ENCODE data around the gene CNTN4.
"Not testable (repeated sequence)": the region's sequence is repeated elsewhere in the genome, so short reads cannot be mapped to it uniquely, and the experiment has no call there.

CNTN4 gene

GRCh38 chr3:2861920-2862319, 763.3 kb downstream of the CNTN4 start:
- DNase-seq (ENCODE audit: low read depth) = no peak

- DNase-seq (ENCODE audit: low read depth) = no peak
Observed at GRCh38 chr3:2862366-2862765, 763.7 kb downstream of the CNTN4 start.

GRCh38 chr3:2863127-2863526, 764.5 kb downstream of the CNTN4 start:
- no peak for DNase-seq (ENCODE audit: low read depth)

GRCh38 chr3:2869905-2870304, 771.2 kb downstream of the CNTN4 start:
- DNase-seq (ENCODE audit: low read depth) = no peak

GRCh38 chr3:2870724-2871333, 772.2 kb downstream of the CNTN4 start:
- DNase-seq (ENCODE audit: low read depth) = no peak

- no peak for DNase-seq (ENCODE audit: low read depth)
Observed at GRCh38 chr3:2872884-2873283, 774.2 kb downstream of the CNTN4 start.

- no peak for DNase-seq (ENCODE audit: low read depth)
Observed at GRCh38 chr3:2873986-2874385, 775.3 kb downstream of the CNTN4 start.

- no peak for DNase-seq (ENCODE audit: low read depth)
Observed at GRCh38 chr3:2875699-2876098, 777.0 kb downstream of the CNTN4 start.

- no peak for DNase-seq (ENCODE audit: low read depth)
Observed at GRCh38 chr3:2876362-2876761, 777.7 kb downstream of the CNTN4 start.

GRCh38 chr3:2879023-2879422, 780.4 kb downstream of the CNTN4 start:
- no peak for DNase-seq (ENCODE audit: low read depth)

GRCh38 chr3:2879587-2879986, 780.9 kb downstream of the CNTN4 start:
- DNase-seq (ENCODE audit: low read depth) = no peak

- no peak for DNase-seq (ENCODE audit: low read depth)
Observed at GRCh38 chr3:2880218-2880756, 781.6 kb downstream of the CNTN4 start.

- DNase-seq (ENCODE audit: low read depth) = no peak
Observed at GRCh38 chr3:2883283-2883682, 784.6 kb downstream of the CNTN4 start.

- no peak for DNase-seq (ENCODE audit: low read depth)
Observed at GRCh38 chr3:2888592-2888991, 789.9 kb downstream of the CNTN4 start.

GRCh38 chr3:2889736-2890135, 791.1 kb downstream of the CNTN4 start:
- no peak for DNase-seq (ENCODE audit: low read depth)

GRCh38 chr3:2896308-2896939, 797.8 kb downstream of the CNTN4 start:
- DNase-seq (ENCODE audit: low read depth) = no peak

- DNase-seq (ENCODE audit: low read depth) = no peak
Observed at GRCh38 chr3:2897821-2898220, 799.2 kb downstream of the CNTN4 start.

- no peak for DNase-seq (ENCODE audit: low read depth)
Observed at GRCh38 chr3:2898591-2899353, 800.1 kb downstream of the CNTN4 start.

GRCh38 chr3:2904054-2904453, 805.4 kb downstream of the CNTN4 start:
- DNase-seq (ENCODE audit: low read depth) = no peak

GRCh38 chr3:2908693-2909351, 810.2 kb downstream of the CNTN4 start:
- DNase-seq (ENCODE audit: low read depth) = no peak

- no peak for DNase-seq (ENCODE audit: low read depth)
Observed at GRCh38 chr3:2910997-2911396, 812.3 kb downstream of the CNTN4 start.

- no peak for DNase-seq (ENCODE audit: low read depth)
Observed at GRCh38 chr3:2915826-2916225, 817.2 kb downstream of the CNTN4 start.

GRCh38 chr3:2916640-2917039, 818.0 kb downstream of the CNTN4 start:
- not testable (repeated sequence) for DNase-seq (ENCODE audit: low read depth)

Measured in activated gamma-delta T cell treated with anti-CD3 and anti-CD28 coated beads, Interleukin-2, amount 50 U/mL, for 16 hours (primary cell).